Glomerular visceral epithelial cell (primary cell): ENCODE data around the gene SLC9A2.

ENCODE experiments used
- DNase-seq: peaks from one replicate; pipeline ENCODE4 v3.0.0-alpha.2; 2016; ENCODE audit errors: extremely low spot score

SLC9A2 gene

GRCh38 chr2:102619414-102620319 lies at the start of gene SLC9A2:
TSS of gene SLC9A2 (plus strand) at chr2:102619553. CDS start at chr2:102619849, 296 bp downstream.
- no peak for DNase-seq

GRCh38 chr2:102575888-102576287 lies 43.5 kb upstream of the SLC9A2 start:
- DNase-seq, result no peak

GRCh38 chr2:102578376-102578775 lies 41.0 kb upstream of the SLC9A2 start:
- DNase-seq, result no peak

GRCh38 chr2:102581911-102582310 lies 37.4 kb upstream of the SLC9A2 start:
- DNase-seq, result no peak

GRCh38 chr2:102582845-102583244 lies 36.5 kb upstream of the SLC9A2 start:
- DNase-seq, result no peak

GRCh38 chr2:102585847-102586404 lies 33.4 kb upstream of the SLC9A2 start:
- DNase-seq, result no peak

GRCh38 chr2:102588213-102588939 lies 31.0 kb upstream of the SLC9A2 start:
- no peak for DNase-seq

- no peak for DNase-seq
Observed at GRCh38 chr2:102589444-102589843, 29.9 kb upstream of the SLC9A2 start.

- DNase-seq, result no peak
Observed at GRCh38 chr2:102591491-102592045, 27.8 kb upstream of the SLC9A2 start.

- DNase-seq, result peak; percentile 21
Observed at GRCh38 chr2:102592601-102593000, 26.8 kb upstream of the SLC9A2 start.

- no peak for DNase-seq
Observed at GRCh38 chr2:102593516-102593915, 25.8 kb upstream of the SLC9A2 start.

- DNase-seq, result no peak
Observed at GRCh38 chr2:102594445-102595016, 24.8 kb upstream of the SLC9A2 start.

- DNase-seq, result no peak
Observed at GRCh38 chr2:102597788-102598187, 21.6 kb upstream of the SLC9A2 start.

- DNase-seq, result no peak
Observed at GRCh38 chr2:102599486-102599885, 19.9 kb upstream of the SLC9A2 start.

- DNase-seq, result no peak
Observed at GRCh38 chr2:102601730-102602129, 17.6 kb upstream of the SLC9A2 start.

- DNase-seq, result no peak
Observed at GRCh38 chr2:102603904-102604303, 15.4 kb upstream of the SLC9A2 start.

GRCh38 chr2:102604769-102605168 lies 14.6 kb upstream of the SLC9A2 start:
- no peak for DNase-seq

- no peak for DNase-seq
Observed at GRCh38 chr2:102606353-102606752, 13.0 kb upstream of the SLC9A2 start.

GRCh38 chr2:102615620-102616436 lies 3.5 kb upstream of the SLC9A2 start:
- peak; percentile 69 for DNase-seq

- no peak for DNase-seq
Observed at GRCh38 chr2:102618452-102619413, 620 bp upstream of the SLC9A2 start.
